Right cardiac atrium (tissue), 5 donors: Measurements from ENCODE around the gene COCH. TPM values are rescaled to one million over a fixed set of nuclear protein-coding genes. Genes with fewer than 3 reads are reported as not detected.

ENCODE experiments used
- ATAC-seq, 2 donors: fragments of 200-7000 bp; cut with Tn5 transposase; one replicate each; pipeline versions ENCODE4 v1.8.0 to v1.9.1; 2020; ENCODE audit warnings: moderate library complexity in 2 of 2, mild to moderate bottlenecking in 1 of 2
- DNase-seq, 3 donors: peaks; one replicate each; pipeline ENCODE4 v3.0.0-alpha.2; 2020
- H3K27ac ChIP-seq: one replicate; pipeline ENCODE4 v1.5.1; 2013; ENCODE audit warnings: mild to moderate bottlenecking, low read length, control low read depth, moderate library complexity
- H3K27me3 ChIP-seq: one replicate; pipeline ENCODE4 v1.6.1; 2013; ENCODE audit not compliant: control insufficient read depth, insufficient read depth
- H3K4me1 ChIP-seq: one replicate; pipeline ENCODE4 v1.6.1; 2013; ENCODE audit warnings: low read length; ENCODE audit not compliant: control insufficient read depth, insufficient read depth
- H3K4me3 ChIP-seq: one replicate; pipeline ENCODE4 v1.5.1; 2013; ENCODE audit warnings: low read length, control low read depth
- H3K9me3 ChIP-seq: one replicate; pipeline ENCODE4 v1.6.1; 2013; ENCODE audit warnings: low read length; ENCODE audit not compliant: control insufficient read depth
- WGBS: extraction: QIAGEN DNeasy Blood & Tissue Kit; methylation state at CpG from one replicate; pipeline ENCODE4 v1.1.7; 2013; 5-methylcytosine and 5-hydroxymethylcytosine counted together
- intact Hi-C, 4 donors: fragments of 100-400 bp; cut with DNase I; formaldehyde crosslinking; loops; one replicate each; pipeline versions ENCODE4 v1.11.0 to v1.14.0; 2022 to 2023
- long read RNA-seq, 4 donors: library from polyadenylated mRNA; unstranded; transcript quantifications; one replicate each; pipeline ENCODE4 v2.0.0, GENCODE V29; 2020 to 2021
- polyA plus RNA-seq: library from polyadenylated mRNA; stranded (reverse); fragments of 200-250 nt; gene quantifications from one replicate; pipeline ENCODE4 v1.2.3, GENCODE V29; 2013
- total RNA-seq, 4 donors: library from RNA; stranded (reverse); fragmentation: NEBNext Ultra II Directional; extraction: Animal tissue kit (Norgen Biotek cat#: 25700); gene quantifications; one replicate each; pipeline ENCODE4 v1.2.1, GENCODE V29; 2021
- donor health status: healthy with polysubstance abuse.
- donor health status: DM: no; HTN: yes; CAD: no.
- donor health status: DM: no; HTN: no; CAD: no.
- donor health status: DM: no; HTN: yes; CAD: no; lungs with severe emphysema.
- donor health status: DM: yes; HTN: yes; CAD: no.

Gene COCH
- 1 to 10 TPM in 1 of 4 donors, under 1 TPM in 3; 0.38 to 1.8 (median 0.74) TPM for total RNA-seq
- 0.66 TPM for polyA plus RNA-seq
- long read RNA-seq, donor 1, partial matches to known transcripts = 0 of 17 reads
- long read RNA-seq, donor 1, other reads (novel, unspliced or antisense) = 15 of 17 reads
- long read RNA-seq, donor 2, partial matches to known transcripts = 0 of 4 reads
- long read RNA-seq, donor 2, other reads (novel, unspliced or antisense) = 4 of 4 reads
- long read RNA-seq, donor 3, partial matches to known transcripts = 0 of 11 reads
- long read RNA-seq, donor 3, other reads (novel, unspliced or antisense) = 8 of 11 reads
- long read RNA-seq, donor 4, partial matches to known transcripts = 3 of 3 reads
- long read RNA-seq, donor 4, other reads (novel, unspliced or antisense) = 0 of 3 reads

GRCh38 chr14:30874120-30874998 is at the start of gene COCH:
COCH (plus strand) TSS chr14:30874559; CDS start chr14:30874939, 380 bp downstream.
- intact Hi-C loops = no loop called here

GRCh38 chr14:30826070-30826469 is 48.3 kb upstream of the COCH start:
- DNase-seq (no peak), ATAC-seq (no peak)
- no peak overlapping the region for H3K27ac ChIP-seq
- no peaks in the 10 kb centered on the region for H3K9me3 ChIP-seq
- no peak overlapping the region for H3K4me3 ChIP-seq
- H3K4me1 ChIP-seq = no peaks in the 10 kb centered on the region
- intact Hi-C loops = no loop called here
- WGBS = 92% methylated on average over 1 of the region's 1 CpG
- H3K27me3 ChIP-seq = no peaks in the 10 kb centered on the region

More at GRCh38 chr14:30874120-30874998, at the start of gene COCH:
- peak; percentile 29 to 67 (median 64) for DNase-seq
- H3K4me3 ChIP-seq = peak within 1 kb of the TSS; percentile 37
- H3K4me1 ChIP-seq = no peaks in the 10 kb centered on the region
- H3K27ac ChIP-seq = no peak within 1 kb of the TSS
- WGBS = 2% methylated on average over 99 of the region's 99 CpGs
- H3K9me3 ChIP-seq = no peaks in the 10 kb centered on the region
- ATAC-seq = peak; percentile 74 to 78
- no peaks in the 10 kb centered on the region for H3K27me3 ChIP-seq

- H3K4me3 ChIP-seq = no peak overlapping the region
- H3K27ac ChIP-seq = no peak overlapping the region
- no peak for DNase-seq
- no peak for ATAC-seq
- no peaks in the 10 kb centered on the region for H3K9me3 ChIP-seq
- intact Hi-C loops = no loop called here
- no peaks in the 10 kb centered on the region for H3K27me3 ChIP-seq
- WGBS = 72% methylated on average over 4 of the region's 4 CpGs
- H3K4me1 ChIP-seq = no peaks in the 10 kb centered on the region
These were observed 44.5 kb upstream of the COCH start for GRCh38 chr14:30829853-30830252.

GRCh38 chr14:30834353-30834752 is 40.0 kb upstream of the COCH start:
- H3K4me3 ChIP-seq = no peak overlapping the region
- intact Hi-C loops = no loop called here
- no peaks in the 10 kb centered on the region for H3K9me3 ChIP-seq
- no peak for ATAC-seq
- H3K27me3 ChIP-seq = no peaks in the 10 kb centered on the region
- no peak overlapping the region for H3K27ac ChIP-seq
- no peaks in the 10 kb centered on the region for H3K4me1 ChIP-seq
- DNase-seq = no peak

GRCh38 chr14:30838351-30838750 is 36.0 kb upstream of the COCH start:
- ATAC-seq (no peak), DNase-seq (no peak)
- Histone ChIP-seq H3K4me3 (no peak overlapping the region), H3K9me3 (no peaks in the 10 kb centered on the region), H3K4me1 (no peaks in the 10 kb centered on the region), H3K27ac (no peak overlapping the region), H3K27me3 (no peaks in the 10 kb centered on the region)
- intact Hi-C loops = no loop called here
- 47% methylated on average over 2 of the region's 2 CpGs for WGBS

- DNase-seq = no peak
- H3K9me3 ChIP-seq = no peaks in the 10 kb centered on the region
- intact Hi-C loops = no loop called here
- no peak overlapping the region for H3K4me3 ChIP-seq
- no peaks in the 10 kb centered on the region for H3K4me1 ChIP-seq
- WGBS = 85% methylated on average over 10 of the region's 10 CpGs
- no peaks in the 10 kb centered on the region for H3K27me3 ChIP-seq
- no peak overlapping the region for H3K27ac ChIP-seq
- no peak for ATAC-seq
These were observed 34.1 kb upstream of the COCH start for GRCh38 chr14:30840086-30840779.

GRCh38 chr14:30842431-30842830 is 31.9 kb upstream of the COCH start:
- Histone ChIP-seq H3K27me3 (no peaks in the 10 kb centered on the region), H3K9me3 (no peaks in the 10 kb centered on the region), H3K4me1 (no peaks in the 10 kb centered on the region), H3K4me3 (no peak overlapping the region), H3K27ac (no peak overlapping the region)
- ATAC-seq (no peak), DNase-seq (no peak)
- intact Hi-C loops = no loop called here

- H3K9me3 ChIP-seq = no peaks in the 10 kb centered on the region
- no peak overlapping the region for H3K27ac ChIP-seq
- no peak for ATAC-seq
- intact Hi-C loops = no loop called here
- DNase-seq = no peak
- H3K27me3 ChIP-seq = no peaks in the 10 kb centered on the region
- 81% methylated on average over 4 of the region's 4 CpGs for WGBS
- H3K4me1 ChIP-seq = no peaks in the 10 kb centered on the region
- no peak overlapping the region for H3K4me3 ChIP-seq
These were observed 25.7 kb upstream of the COCH start for GRCh38 chr14:30848449-30849240.

GRCh38 chr14:30849354-30849753 is 25.0 kb upstream of the COCH start:
- intact Hi-C loops = no loop called here
- DNase-seq (no peak), ATAC-seq (no peak)
- Histone ChIP-seq H3K27me3 (no peaks in the 10 kb centered on the region), H3K9me3 (no peaks in the 10 kb centered on the region), H3K4me1 (no peaks in the 10 kb centered on the region), H3K27ac (no peak overlapping the region), H3K4me3 (no peak overlapping the region)
- 82% methylated on average over 1 of the region's 1 CpG for WGBS

- DNase-seq (no peak), ATAC-seq (no peak)
- 89% methylated on average over 1 of the region's 1 CpG for WGBS
These were observed 24.4 kb upstream of the COCH start for GRCh38 chr14:30849983-30850382.

More at GRCh38 chr14:30849983-30850382, 24.4 kb upstream of the COCH start:
- intact Hi-C loops = no loop called here
- Histone ChIP-seq H3K27ac (no peak overlapping the region), H3K4me3 (no peak overlapping the region), H3K9me3 (no peaks in the 10 kb centered on the region), H3K27me3 (no peaks in the 10 kb centered on the region), H3K4me1 (no peaks in the 10 kb centered on the region)
